Mucosa of gallbladder (tissue), 1 donor: ENCODE data around the gene STMN3. TPM values are rescaled to one million over a fixed set of nuclear protein-coding genes. Genes with fewer than 3 reads are reported as not detected.
"Not testable (repeated sequence)": the region's sequence is repeated elsewhere in the genome, so short reads cannot be mapped to it uniquely, and the experiment has no call there.

Source experiments
- DNase-seq: peaks from one replicate; pipeline ENCODE4 v3.0.0-alpha.2; 2020; ENCODE audit warnings: low spot score
- total RNA-seq: library from RNA; stranded (reverse); gene quantifications from one replicate; pipeline ENCODE4 v1.2.1, GENCODE V29; 2021
- donor health status: DM: no; HTN: no; CAD: no.

Gene STMN3
- total RNA-seq, 1 donor from 2014 or later: 11.1 TPM

- DNase-seq: no peak
Measured at GRCh38 chr20:63678667-63679465, 25.6 kb upstream of the STMN3 start.

GRCh38 chr20:63678071-63678470 is 24.8 kb upstream of the STMN3 start:
- no peak for DNase-seq

- no peak for DNase-seq
Measured at GRCh38 chr20:63675681-63676368, 22.6 kb upstream of the STMN3 start.

- DNase-seq: no peak
Measured at GRCh38 chr20:63673951-63674350, 20.7 kb upstream of the STMN3 start.

- no peak for DNase-seq
Measured at GRCh38 chr20:63672666-63673065, 19.4 kb upstream of the STMN3 start.

GRCh38 chr20:63671695-63672094 is 18.5 kb upstream of the STMN3 start:
- not testable (repeated sequence) for DNase-seq

GRCh38 chr20:63668351-63668750 is 15.1 kb upstream of the STMN3 start:
- DNase-seq: no peak

- DNase-seq: no peak
Measured at GRCh38 chr20:63667858-63668257, 14.6 kb upstream of the STMN3 start.

GRCh38 chr20:63665708-63666107 is 12.5 kb upstream of the STMN3 start:
- DNase-seq: no peak

- DNase-seq: no peak
Measured at GRCh38 chr20:63664861-63665594, 11.8 kb upstream of the STMN3 start.

- no peak for DNase-seq
Measured at GRCh38 chr20:63664143-63664851, 11.1 kb upstream of the STMN3 start.

GRCh38 chr20:63663332-63664066 is 10.3 kb upstream of the STMN3 start:
- DNase-seq: no peak

GRCh38 chr20:63662813-63663189 is 9.6 kb upstream of the STMN3 start:
- DNase-seq: no peak

- DNase-seq: no peak
Measured at GRCh38 chr20:63661959-63662812, 9.0 kb upstream of the STMN3 start.

- no peak for DNase-seq
Measured at GRCh38 chr20:63661108-63661507, 7.9 kb upstream of the STMN3 start.

- DNase-seq: no peak
Measured at GRCh38 chr20:63660622-63661021, 7.4 kb upstream of the STMN3 start.

- not testable (repeated sequence) for DNase-seq
Measured at GRCh38 chr20:63660174-63660573, 7.0 kb upstream of the STMN3 start.

GRCh38 chr20:63659370-63659769 is 6.1 kb upstream of the STMN3 start:
- DNase-seq: no peak

- no peak for DNase-seq
Measured at GRCh38 chr20:63658749-63659187, 5.5 kb upstream of the STMN3 start.
